GM19455 (cell line): Measurements from ENCODE around the gene CCDC70.
A peak's percentile ranks its signal among the peaks of the same experiment; 100 is the strongest.

Source experiments
- ATAC-seq: cut with Tn5 transposase; IDR thresholded peaks from one replicate; pipeline ENCODE4 v1.9.1; 2021; ENCODE audit not compliant: unreplicated experiment

CCDC70 gene

DNA sequence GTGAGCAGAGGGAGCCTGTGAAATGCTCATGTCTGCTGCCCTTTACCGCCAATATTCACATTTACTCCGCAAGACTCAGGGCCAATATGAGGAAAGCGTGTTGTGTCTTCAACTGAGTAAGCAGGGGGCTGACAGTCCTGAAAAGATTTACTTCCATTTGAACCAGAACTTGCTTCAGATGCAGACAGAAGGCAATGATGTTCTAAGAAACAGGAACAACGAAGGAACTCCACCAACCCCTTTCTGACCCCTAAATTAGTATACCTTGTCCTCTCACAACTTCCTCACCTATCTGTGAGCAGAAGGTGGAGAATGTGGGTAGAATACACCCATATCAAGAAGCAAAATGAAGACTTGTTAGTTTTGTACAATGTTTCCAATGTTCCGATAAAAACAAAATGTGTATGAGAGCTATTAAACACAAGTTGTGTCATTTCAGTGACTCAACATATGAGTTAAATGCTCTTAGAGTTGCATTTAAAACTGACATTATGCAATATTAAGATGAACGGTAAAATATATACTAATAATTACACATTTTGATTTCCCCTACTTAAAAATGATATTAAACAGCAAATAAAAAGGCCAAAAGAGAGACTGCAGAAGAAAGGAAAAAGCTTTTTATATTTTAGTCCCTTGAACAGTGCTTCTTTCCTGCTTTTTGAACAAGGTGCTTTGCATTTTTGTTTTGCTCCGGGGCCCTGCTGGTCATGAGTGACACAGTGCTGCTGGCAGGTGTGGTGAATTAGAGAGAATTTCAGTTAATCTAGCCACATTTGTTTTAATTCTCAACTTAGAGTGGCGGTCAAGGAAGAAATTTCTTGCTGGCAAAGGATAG, 32.8 kb upstream of the CCDC70 start:
- no peak for ATAC-seq

DNA sequence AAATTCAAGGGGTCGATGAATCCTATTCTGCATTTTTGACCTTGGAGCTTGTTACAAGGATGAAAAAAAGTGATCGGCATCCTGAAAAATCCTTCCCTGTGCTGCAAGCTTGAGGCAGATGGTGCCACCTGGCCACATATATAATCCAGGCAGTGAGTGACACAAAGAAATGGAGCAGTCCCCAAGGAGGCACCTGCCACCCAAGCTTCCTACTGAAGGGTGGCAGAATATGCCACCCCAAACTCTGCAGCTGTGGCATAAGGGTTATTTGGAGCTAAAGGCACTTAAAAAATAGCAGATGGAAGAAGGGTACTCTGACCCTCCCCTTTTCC, 32.2 kb upstream of the CCDC70 start:
- no peak for ATAC-seq

DNA sequence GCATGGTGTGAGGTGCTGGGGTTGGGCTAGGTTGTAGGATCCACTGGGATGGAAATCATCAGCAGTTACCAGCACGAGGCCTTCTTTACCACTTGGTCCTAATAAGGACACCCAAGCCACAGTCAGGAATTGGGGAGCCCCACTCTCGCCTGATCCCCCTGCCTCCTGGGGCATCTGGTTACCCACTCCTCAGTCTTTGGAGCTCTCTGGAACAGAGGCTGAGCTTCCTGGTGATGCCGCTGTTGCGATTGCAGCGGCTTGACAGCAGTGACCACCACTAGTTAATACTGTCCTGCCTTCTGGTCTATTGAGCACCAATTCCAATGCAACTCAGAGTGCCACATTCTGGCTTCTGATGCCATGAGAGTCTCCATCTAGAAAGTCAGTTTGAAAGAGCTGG, 30.2 kb upstream of the CCDC70 start:
- ATAC-seq = no peak

DNA sequence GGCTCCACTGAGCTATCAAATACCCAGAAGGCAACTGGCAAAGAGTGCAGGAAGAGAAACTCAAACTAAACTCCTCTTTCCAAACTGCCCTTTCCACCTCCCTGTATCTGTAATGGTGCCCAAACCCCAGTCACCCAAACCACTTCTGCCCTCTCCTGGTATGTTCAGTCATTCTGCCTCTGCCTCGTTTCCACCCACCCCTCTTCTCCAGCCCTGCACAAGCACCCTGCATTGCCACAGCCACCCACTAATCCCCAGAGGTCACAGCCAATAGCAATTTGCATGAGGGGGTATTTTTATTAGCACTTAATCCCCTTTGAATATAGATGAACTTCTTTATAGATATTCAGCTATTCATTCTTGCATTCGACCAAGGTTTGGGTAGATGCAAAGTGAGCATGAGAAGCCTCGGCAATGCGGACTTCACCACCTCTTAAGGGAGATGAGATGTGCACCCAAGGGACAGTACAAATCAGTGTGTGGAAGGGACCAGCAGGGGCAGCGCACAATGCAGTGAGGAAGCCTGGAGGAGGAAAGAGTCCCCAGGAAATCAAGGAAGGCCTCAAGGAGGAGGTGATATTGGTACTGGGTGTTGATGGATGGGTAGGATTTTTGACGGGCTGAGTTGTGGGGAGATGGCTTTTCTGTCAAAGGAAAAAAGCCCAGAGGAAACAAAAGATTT, 29.2 kb upstream of the CCDC70 start:
- ATAC-seq = peak; percentile 63

DNA sequence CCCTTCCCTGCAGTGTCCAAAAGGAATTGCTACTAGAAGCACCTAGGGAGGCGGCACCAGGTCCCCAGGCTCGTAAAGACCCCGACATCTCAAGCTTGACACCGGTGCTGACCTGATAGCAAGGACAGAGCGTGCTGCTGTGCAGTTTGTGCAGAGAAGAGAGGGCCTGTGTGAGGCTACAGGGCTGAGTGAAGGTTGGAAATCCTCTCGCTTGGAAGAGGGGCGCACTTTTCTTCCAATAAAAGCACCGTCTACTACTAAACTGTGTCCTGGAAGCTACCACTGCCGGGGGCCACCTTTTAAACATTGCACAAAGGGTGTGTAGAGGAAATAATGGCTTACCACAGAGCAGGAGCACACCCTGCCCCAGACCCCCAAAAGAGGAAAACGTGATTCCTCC, 27.8 kb upstream of the CCDC70 start:
- ATAC-seq = no peak

DNA sequence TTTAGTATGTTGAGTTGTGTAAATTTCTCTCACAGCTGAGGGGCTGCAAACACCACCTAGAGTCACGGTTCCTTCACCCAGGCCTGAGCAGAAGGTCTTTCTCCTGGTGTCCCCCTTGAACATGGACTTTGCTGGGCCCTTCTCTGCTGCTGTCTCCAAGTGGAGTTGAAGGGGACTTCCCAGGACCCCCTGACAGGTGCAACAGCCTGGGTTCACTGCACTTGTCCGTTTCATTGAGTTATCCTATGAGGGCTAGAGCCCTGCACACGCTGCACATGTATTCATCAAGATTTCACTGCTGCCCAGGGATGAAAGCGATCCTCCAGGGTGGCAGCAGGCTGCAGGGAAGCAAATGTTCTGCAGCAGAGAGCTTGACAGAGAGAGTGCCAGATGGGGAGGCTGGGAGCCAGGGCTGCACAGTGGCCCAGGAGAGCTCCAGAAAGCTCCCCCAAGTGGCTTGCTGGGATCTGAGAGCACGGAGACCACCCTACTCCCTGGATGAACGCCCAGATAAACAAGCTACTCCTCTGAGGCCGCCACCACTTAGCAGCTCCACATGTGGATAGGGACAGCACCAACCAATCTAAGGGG, 27.1 kb upstream of the CCDC70 start:
- ATAC-seq = no peak

DNA sequence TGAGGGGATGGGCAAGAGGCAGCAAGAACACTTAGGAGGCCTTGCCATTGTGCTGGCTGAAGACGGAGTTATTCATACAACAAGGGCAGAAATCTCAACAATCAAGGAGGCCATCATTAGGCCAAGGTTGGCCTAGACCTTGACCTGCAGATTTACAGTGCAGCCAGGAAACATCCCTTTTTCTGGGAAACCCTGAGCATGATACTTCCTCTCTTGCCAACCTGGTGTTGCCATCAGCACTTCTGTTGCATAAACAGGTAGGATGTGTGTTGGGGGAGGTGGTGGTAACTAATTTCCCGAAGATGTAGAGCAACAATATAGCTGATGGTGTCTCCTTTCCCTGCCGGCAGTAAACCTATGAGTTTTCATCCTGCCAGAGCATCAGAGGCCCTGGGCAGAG, 24.8 kb upstream of the CCDC70 start:
- no peak for ATAC-seq

DNA sequence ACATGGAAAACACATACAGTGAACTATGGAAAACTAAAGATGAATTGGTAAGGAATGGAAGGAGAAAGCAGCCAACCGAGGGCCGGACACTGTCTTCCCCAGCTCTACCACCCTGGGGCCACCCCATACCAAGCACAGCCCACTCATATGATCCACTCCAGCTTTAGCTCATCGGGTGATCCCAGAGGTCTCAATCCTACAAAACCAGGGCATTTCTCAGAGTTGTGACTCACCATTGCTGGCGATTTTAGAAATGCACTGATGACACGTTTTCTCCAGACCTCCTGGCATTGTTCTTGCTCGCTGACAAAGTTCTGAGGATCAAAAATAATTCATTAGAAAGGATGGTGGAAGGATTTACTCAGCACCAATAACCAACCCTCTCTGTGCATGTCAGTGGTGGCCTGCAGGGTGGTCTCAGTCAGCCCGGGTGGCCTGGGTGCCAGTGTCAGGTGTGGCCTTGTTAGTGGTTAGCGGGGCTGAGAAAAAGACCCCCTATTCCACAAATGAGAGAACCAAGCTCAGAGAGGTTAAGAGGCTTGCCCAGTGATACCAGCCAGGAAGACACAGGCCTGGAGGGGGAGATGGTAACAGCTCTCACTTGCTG, 23.4 kb upstream of the CCDC70 start:
- ATAC-seq = no peak

DNA sequence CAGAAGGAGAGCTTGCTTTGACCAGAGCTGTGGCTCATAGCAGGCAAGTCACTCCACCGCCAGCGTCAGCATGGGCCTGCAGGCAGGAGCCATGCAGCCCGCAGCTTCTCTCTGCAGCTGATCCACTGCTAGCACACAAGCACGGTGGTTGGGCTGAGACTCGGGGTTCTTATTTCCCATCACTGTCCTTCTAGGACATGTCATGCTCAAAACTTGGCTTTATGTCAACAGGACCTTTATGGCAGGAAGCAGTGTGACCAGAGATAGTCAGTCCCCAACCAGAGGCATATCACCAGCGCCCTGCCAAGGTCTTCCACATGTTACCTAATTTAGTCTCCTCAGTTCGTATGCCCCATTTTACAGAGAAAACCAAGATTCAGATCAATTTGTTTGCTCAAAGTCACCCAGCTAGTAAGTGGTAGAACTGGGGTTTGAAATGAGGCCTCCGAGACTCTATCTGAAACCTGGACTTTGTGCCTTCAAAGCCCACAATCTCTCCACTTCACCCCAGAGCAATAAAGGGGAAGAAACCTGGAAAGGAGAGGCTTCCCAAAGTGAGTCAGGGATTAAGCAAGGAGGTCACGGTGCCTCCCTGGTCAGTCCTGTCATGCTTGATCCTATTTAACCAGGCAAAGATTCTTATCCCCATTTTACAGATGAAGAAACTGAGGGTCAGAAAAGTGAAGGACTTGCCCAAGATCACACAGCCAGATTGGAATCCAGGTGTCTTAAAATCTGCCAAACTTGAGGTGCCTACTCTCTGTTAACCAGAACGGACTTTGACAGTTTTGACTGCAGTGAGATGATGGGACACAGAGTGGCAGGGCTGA, 21.8 kb upstream of the CCDC70 start:
- no peak for ATAC-seq

DNA sequence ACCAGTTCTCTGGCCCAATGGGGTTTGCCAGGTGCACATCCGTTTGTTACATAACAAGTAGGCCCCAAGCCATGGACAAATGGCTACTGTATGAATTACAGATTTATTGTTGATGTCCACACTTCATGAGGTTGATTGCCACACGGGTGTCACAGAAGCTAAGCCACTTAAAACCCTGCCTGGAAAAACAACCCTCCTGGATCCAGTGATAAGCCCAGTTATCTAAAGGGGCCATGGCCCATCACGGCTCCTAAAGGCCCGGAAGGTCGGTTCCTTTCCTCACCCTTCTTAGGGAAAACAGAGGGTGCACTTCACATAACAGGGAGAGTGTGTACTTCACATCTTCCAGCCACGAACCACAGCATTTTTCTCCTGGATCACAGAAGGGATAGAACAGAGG, 20.9 kb upstream of the CCDC70 start:
- no peak for ATAC-seq

DNA sequence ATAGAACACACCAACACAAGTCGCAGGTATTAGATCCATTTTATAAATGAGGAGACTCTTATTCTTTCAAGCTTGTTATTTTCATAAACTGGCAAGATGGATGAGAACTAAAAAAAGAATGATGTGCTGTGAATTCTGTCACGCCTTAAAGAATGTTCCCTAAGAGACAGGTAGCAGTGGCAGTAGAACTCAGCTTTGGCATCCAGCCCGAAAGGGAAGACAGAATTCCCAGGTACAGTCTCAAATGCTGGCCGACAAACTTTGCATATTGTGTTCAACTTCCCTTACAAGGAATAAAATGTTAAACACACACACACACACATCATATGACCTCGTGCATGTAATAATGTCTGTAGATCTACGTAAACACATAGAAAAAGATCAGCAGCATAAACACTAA, 20.0 kb upstream of the CCDC70 start:
- ATAC-seq = no peak

DNA sequence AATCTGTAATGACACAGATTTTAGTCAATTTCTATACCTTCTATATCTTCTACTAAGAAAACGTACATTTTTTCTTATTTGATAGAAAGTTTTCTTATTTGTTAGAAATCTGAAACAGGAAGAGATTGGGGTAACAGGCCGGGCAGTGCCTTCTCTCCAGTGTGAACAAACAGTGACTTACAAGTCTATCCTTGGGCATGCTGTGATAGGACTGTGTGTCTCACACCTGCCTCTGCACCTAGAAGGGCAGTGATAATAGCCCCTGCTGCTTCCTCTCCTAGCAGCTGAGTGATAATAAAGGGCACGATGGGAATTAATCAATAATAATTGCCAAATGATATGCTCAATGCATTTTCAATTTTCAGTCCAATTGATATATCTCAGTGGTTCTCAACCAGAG, 18.2 kb upstream of the CCDC70 start:
- ATAC-seq = no peak

DNA sequence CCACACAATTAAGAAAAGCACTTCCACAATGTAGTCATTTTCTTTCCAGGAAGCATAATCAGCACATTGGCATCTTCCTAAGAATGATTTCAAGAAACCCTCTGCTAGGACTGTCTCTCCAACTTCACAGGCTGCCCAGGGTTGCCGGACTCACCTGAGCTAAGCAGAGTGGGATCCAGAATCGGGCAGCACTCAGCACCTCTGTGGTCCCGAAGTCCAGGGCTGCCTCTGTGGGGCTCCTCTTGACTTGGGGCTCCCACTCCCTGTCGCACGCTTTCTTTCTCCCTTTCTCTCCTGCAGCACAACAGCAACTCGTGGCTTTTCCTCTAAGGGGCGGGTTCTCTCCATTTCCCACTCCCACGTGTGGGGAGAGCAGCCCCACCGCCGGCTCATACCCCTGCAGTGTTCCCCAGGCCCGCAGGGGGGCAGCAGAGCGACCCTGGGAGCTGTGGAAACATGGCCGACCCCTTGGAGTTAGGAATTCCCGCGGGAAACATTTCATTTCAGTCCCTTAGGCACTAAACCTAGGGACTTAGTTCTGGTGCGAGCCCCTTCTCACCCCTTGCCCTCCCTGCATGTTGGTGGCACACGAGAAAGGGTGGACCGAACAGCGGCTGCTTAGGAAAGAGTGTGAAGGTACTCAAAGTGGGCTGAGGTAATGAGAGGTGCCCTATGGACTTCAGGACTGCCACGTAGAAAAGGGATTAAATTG, 16.8 kb upstream of the CCDC70 start, which contains the start of gene TMEM272:
TMEM272 (minus strand) TSS at position 316 of the 712 bp plus-strand sequence. CDS start 6,647 bp downstream, outside the sequence.
- no peak for ATAC-seq

DNA sequence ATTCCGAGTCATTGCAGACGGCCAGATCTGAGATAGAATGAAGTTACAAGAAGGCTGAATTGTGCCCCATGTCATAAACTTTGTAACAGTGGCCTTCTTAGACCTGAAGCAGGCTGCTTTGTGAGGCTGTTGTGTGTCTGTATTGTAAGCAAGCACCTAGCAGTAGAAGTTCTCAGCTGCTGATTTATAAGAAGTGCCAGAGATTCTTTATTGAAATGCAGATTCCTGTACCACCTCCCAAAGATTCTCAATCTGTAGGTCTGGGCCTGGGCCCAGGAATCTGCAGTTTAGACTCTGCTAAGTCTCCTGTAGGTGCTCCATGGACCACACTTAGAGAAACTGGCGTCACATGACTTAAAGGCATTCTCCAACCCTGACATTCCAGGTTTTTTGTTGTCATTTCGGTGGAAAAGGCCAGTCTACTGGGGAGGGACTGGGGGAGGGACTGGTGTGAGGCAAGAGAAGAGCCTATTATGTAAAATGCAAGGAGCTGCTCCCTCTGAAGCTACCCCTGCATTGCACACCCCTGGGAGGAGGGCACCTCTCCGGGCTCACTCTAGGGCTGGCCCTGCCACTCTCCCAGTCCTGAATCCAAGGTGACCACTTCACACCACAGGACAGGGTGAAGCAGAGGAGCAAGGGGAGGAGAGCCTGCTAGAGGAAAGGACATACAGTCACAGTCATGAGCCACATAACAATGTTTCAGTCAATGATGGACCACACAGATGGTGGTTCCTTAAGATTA, 16.0 kb upstream of the CCDC70 start:
- no peak for ATAC-seq

DNA sequence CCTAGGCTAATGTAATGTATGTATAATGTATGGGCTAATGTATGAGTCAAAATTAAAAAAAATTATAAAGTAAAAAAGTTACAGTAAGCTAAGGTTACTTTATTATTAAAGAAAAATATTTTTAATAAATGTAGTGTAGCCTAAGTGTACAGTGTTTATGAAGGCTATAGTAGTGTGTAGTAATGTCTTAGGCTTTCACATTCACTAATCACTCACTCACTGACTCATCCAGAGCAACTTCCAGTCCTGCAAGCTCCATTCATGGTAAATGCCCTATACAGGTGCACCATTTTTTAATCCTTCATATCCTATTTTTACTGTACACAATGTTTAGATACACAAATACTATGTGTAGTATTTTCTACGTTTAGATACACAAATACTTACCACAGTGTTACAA, 15.0 kb upstream of the CCDC70 start:
- no peak for ATAC-seq

DNA sequence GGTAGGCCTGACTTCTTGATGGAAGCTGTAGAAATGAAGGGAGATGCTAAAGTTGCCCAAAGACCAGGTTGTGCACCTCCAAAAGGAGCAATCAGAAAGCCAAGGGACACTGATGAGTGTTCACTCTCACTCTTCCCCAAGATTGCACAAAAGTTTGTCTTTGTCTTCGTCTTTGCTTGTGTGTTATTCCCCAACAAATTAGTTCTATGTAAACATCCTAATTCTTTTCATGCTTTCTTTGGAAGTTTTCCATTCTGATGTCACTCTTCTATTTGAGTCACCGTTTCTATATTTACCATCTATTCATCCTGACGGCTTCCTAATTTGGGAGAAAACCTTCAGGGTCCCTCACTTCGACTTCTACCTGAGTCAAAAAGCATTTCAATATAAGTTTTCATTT, 13.1 kb upstream of the CCDC70 start:
- ATAC-seq = no peak

DNA sequence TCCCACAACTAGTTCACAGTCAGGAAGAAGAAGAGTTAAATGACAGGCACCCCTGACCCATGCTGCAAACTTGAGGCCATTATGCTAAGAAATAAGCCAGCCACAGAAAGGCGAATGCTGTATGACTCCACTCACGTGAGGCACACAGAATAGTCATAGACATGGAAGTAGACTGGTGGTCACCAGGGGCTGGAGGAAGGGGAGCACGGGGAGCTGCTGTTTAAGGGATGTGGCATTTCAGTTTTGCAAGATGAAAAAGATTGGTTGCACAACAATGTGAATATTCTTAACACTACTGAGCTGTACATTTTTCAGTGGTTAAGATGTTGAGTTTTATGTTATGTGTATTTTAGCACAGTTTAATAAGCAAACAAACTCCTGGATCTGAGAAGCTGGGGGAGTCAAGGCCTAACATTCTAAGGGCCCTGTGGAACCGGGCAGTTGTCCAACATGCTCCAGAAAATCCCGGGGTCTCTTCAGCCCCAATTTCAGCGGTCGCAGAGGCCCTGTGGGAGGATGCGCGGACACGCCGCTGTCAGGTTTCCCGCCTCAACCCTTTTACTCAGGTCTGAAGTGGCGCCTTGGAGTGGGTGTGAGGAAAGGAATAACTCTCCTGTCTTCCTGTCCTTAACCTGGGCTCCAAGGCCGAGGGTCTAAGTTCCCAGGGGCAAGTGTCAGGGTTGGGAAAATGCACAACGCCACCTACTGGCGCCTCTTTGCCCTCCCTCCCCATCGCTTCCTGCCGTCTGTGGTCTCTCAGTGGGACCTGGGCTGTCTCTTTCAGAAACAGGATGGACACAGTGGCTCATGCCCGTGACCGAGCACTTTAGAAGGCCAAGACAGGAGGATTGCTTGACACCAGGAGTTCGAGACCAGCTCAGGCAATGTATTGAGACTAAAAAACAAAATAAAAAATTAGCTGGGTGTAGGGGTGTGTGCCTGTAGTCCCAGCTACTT, 12.3 kb upstream of the CCDC70 start:
- ATAC-seq = no peak

DNA sequence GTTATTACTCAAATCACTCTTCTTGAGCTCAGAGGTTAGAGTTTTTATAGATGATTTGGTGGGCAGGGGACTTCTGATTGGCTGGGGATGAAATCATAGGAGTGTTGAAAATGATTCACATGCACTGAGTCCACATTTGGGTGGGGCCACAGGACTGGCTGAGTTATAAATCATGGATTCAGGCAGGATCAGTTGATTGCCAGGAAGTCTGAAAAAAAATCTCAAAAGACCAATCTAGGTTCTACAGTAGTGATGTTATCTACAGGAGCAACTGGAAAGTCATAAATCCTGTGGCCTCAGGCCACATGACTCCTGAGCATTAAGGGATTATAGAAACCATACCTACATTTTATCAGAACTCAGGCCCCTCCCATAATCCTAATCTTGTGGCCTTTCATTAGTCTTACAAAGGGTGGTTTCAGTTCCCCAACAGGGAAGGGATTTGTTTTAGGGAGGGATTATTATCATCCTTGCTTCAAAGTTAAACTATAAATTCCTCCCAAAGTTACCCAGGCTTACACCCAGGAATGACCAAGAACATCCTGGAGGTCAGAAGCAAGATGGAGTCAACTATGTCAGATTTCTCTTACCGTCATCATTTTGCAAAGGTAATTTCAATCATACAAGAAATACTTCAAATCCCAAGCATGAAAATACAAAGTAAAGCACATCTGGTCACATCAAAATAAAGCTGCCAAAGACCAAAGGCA, 5.6 kb upstream of the CCDC70 start:
- ATAC-seq = no peak
